ENCODE results near the gene MACF1.

DNA sequence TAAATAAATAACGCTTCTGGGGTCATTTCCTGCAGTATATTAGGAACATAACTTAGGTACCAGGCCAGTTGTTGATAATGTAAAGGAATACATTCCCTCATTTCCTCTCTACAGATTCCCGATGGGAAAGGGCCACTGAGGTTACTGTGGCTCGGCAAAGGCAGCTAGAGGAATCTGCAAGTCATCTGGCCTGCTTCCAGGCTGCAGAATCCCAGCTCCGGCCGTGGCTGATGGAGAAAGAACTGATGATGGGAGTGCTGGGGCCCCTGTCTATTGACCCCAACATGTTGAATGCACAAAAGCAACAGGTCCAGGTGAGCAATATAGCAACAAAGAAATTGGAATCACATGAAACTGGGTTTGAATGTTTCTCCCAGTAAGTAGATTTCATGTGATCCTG, 177.3 kb downstream of the MACF1 start:
- TF ChIP-seq POLR2A (IDR thresholded peaks at IDR 0.05; ENCODE audit: low read length) (no peak), GATA1 (IDR thresholded peaks at IDR 0.05; ENCODE audit: low read depth, low read length) (no peak)
